NK-92 (cell line): ENCODE measurements around the gene SMARCD3.

Source experiments
- DNase-seq: peaks from one replicate; lab custom pipeline; 2025; ENCODE audit not compliant: unreplicated experiment; lab: John Stamatoyannopoulos, UW

SMARCD3 gene

DNA sequence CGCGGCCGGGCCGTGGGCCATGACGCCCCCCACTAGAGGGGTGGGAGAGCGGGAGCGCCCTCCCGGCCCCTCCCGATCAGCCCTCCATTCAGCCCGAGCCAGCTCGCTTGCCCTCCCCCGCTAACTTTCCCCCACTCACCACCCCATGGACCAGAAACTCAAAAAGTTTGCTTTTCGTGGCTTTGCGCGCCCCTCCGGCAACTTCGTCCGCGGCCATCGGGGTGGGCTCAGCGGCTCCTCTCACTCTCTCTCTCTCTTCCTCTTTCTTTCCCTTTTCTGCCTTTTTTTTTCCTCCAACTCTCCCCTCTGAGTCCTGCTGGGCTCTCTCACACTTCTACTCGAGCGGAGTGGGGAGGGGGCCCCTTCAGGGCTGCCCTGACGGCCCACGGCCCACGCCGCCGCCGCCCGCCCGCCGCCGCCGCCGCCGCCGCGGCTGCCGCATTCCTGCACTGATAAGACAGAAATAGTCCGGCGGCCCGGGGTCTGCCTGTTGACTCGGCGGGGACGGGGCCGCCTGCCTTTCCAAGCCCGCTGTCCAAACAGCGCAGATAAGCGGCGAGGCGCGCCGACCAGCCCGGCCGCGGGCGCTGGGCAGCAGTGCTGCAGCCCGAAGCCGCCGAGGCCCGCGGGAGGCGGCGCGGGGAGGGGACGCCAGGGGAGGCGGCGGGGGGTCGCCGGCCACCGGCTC is at the start of gene SMARCD3:
Gene SMARCD3 (minus strand): TSS at position 349 of the 688 bp plus-strand sequence. CDS start 132 bp downstream, at position 217.
- DNase-seq = no peak

DNA sequence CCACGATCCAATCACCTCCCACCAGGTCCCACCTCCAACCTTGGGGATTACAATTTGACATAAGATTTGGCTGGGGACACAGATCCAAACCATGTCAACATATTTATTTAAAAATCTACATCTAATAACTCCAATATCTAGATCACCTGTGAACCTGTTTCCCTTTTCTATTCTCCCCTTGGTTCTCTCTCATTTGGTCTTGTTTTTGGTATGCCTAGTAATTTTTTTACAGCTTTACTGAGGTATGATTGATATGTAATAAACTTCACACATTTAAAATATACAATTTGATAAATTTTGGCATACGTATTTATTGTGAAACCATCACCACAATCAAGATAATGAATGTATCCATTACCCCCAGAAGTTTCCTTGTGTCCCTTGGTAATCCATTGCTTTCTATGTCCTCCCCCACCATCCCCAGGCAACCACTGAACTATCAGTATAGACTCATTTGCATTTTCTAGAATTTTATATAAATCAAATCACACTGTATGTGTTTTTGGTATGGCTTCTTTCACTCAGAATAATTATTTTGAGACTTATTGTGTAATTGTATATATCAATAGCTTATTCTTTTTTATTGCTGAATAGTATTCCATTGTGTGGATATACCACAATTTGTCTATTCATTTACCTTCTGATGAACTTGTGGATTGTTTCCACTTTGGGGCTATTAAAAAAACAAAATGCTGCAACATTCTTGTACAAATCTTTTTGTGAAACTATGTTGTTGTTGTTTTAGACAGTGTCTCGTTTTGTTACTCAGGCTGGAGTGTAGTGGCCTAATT is 47.9 kb upstream of the SMARCD3 start:
- no peak for DNase-seq

DNA sequence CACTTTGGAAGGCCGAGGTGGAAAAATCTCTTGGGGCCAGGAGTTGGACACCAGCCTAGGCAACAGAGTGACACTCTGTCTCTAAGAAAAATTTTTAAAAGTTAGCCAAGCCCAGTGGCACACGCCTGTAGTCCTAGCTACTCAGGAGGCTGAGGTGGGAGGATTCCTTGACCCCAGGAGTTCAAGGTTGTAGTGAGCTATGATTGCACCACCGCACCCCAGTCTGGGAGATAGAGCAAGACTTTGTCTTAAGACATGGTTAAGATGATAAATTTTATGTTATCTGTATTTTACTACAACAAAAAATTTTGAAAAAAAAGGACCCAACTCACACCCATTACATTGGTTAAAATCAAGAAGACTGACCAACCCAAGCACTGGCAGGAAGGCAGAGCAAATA is 44.4 kb upstream of the SMARCD3 start:
- no peak for DNase-seq

DNA sequence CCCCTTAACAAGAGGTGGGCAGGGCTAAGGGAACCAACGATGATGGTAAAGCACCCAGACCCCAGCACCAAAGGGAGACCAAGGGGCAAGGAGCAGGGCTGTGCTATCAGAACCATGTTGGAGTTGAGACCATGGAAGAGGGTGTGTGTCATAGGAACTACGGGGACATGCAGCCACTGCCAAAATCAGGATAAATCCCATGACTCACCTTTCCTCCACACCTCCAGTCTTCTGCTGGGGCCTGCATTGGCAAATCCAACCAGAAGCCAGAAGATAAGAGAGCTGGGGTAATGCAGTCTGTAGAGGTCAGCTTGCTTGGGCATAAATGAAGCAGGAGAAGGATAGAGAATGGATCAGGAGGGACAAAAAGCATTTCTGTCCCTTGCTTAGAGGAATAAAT is 42.7 kb upstream of the SMARCD3 start:
- no peak for DNase-seq

DNA sequence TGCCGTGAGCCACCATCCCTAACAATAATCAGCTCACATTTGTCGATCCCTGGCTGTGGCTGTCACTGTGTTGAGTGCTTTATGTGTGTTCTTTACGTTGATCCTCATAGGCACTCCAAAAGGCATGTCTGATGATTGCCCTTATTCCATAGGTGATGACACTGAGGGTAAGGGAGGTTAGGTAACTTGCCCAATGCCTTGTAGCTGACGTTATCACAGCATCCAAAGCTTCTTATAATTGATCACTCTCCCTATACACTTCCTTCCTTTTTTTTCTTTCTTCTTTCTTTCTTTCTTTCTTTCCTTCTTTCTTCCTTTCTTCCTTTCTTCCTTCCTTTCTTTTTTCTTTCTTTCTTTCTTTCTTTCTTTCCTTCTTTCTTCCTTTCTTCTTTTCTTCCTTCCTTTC is 41.9 kb upstream of the SMARCD3 start:
- no peak for DNase-seq

DNA sequence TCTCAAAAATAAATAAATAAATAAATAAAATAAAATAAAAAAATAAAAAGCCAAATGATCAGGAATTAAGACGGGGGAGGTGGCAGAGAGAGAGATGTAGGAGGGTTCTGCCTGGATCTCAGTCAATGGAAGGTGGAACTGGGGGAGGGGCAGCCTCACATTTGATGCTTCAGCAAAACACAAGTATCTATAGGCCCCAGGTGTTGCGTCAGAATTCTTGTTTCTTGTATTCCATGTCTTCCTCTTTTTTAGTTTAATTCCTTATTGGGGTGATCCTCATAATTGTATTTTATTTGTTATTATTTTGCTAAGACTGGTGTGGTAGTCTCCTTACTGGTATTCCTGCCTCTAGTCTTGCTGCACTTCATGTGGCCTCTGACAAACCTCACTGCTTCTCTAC is 41.4 kb upstream of the SMARCD3 start:
- DNase-seq = no peak

DNA sequence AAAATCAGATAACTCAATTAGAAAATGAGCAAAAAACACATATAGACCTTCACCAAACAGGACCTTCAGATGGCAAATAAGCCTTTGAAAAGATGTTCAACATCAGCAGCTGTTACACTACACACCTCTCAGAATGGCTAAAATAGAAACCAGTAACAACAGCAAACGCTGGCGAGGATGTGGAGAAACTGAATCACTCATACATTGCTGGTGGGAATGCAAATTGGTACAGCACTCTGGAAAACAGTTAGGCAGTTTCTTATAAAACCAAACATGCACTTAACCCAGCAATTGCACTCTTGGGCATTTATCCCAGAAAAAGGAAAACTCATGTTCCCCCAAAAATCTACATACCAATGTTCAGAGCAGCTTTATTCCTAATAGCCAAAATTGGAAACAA is 37.7 kb upstream of the SMARCD3 start:
- no peak for DNase-seq

DNA sequence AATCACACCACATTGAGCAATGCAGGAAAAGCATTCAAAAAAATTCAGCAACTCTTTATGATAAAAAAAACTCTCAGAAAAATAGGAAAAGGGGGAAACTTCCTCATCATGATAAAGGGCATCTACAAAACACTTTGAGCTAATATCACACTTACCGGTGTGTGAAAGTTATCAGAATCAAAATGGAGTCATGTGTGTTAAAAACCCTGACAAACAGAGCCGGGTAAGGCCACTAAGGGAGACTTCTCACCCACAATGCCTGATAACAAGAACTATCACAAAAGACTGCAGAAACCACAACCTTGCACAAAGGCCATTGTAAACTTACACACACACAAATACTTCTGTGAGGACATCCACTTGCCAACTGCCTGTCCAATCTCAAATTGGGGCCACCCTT is 34.8 kb upstream of the SMARCD3 start:
- no peak for DNase-seq

DNA sequence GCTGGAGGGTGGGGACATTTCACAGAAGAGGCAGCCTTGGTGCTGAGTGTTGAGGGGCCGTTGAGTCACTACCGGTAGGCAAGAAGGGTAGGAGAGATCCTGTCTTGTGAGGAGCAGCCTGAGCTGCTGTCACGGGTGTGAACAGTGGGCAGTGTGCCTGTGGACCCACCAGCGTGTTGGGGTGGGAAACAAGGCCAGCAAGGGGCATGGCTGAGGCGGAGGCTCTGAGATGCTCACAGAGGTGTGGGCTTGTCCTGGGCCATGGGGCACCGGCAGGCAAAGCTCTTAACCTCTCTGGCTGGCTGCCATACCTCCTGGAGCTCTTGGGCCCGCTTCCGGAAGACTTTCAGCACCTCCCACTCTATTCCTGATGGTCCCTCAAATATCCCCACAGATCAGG is 33.6 kb upstream of the SMARCD3 start:
- no peak for DNase-seq

DNA sequence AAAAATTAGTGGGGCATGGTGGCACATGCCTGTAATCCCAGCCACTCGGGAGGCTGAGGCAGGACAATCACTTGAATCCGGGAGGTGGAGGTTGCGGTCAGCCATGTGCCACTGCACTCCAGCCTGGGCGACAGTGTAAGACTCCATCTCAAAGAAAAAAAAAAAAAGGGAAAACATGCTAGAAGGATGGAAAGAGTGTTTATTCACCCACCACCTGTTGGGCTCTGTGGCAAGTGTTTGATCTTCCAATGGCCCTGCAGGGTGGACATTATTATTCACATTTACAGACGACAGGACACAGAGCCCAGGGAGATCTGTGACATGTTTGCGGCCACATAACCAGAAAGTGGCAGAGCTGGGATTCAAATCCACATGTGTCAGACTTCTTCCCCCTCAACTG is 33.2 kb upstream of the SMARCD3 start:
- no peak for DNase-seq

DNA sequence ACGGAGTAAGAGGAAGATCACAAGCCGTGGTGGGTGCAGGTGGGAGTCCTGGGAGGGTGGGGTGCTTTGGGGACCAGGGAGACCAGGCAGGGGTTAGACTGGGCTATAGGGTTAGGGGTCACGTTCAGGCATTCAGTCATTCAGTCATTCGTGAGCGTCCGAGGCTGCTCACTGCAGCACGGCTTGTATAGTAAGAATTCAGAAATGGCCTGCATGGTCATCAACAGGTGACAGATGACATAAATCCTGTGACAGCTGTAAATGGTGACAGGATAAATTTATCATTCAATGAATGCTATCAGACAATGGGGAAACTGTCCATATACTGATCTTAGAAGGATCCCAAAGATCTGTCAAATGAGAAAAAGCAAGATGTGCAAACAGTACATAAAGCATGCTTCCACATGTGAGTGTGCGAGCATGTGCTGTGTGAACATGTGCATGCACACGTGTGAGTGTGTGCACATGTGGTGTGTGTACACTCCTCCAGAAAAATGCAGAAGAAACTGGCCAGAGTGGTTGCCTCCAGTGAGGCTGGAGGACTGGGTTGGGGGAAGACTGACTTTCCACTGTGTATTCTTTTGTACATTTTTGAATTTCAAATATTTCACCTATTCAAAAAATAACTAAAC is 32.0 kb upstream of the SMARCD3 start:
- DNase-seq = no peak

DNA sequence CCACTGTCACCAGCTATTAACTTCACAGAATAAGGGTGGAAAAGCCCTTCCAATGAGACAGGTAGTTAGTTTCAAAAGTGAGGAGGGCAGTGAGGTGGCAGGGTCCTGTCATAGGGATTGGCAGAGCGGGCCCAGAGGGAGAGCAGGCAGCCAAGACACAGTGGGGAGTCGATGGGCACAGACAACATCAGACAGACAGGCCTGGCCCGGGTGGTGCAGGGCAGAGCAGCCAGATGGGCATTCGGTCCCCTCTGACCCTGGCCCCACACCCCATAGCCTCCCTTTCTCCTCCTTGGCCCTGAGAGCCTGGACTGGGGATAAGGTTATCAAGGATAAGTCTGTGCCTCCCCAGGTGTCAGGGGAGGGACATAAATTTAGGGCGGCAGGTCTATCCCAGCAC is 31.4 kb upstream of the SMARCD3 start:
- DNase-seq = no peak

DNA sequence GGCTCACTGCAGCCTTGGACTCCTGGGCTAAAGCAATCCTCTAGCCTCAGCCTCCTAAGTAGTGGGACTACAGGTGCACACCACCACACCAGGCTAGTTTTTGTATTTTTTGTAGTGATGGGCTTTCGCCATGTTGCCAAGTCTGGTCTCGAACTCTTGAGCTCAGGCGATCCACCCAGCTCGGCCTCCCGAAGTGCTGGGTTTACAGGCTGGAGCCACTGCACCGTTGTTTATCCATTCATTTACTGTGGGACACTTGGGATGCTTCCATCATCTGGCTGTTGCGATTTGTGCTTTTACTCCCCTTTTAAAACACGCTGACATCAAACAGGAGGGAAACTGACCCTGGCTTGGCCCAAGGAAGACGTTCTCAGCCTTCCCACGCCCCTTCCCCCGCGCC is 30.5 kb upstream of the SMARCD3 start:
- DNase-seq = no peak

DNA sequence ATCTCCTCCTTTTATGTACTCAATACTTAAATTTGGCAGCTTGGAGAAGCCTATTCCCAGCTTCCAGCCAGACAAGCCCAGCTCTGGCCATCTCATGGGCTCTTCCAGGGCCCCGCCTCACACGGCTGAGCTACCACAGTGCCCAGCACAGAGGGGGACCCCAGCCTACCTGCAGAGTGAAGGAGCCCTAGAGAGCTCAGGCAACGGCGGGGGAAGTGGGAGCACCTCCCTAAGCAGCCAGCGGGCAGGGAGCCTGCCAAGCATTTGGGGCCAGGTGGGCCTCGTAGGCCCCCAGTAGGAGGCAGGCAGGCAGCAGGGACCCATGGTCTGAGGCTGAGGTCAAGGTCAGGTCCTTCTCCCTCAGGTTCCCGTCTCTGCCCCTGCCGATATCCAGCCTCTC is 29.1 kb upstream of the SMARCD3 start:
- DNase-seq = no peak

DNA sequence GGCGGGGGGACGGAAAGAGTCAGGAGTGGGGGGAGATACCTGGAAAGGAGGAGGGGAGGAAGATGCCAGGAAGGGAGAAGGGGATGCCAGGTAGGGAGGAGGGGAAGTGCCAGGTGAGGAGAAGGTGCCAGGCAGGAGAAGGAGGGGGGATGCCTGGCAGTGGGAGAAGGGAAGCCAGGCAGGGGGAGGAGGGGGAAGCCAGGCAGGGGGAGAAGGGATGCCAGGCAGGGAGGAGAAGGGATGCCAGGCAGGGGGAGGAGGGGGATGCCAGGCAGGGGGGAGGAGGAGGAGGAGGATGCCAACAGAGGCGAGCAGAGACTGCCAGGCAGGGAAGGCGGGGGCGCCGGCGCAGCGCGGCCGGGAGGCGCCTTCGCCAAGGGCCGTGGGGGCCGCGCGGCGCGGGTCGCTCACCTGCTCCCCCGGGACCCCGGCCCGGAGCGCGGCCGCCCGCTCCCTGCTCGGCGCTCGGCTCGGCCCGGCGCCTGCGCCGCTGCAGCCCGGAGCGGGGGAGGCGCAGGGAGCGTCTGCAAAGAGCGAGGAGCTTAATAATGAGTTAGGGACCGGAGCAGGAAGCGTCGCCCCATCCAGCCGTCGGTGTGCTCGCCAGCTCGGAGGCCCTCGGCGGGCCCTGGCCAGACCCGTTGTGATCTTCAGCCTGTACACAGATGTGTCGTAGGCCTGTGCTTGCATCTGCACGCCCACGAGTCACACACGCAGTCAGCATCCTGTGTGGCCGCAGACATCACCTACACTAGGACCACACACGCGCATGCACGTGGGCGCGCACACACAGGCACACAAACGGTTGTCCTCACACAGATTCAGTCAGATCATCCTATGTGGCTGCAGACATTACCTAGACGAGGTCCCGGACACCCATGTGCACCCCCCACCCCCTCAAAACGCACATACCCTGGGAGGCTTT is 28.4 kb upstream of the SMARCD3 start:
- no peak for DNase-seq

DNA sequence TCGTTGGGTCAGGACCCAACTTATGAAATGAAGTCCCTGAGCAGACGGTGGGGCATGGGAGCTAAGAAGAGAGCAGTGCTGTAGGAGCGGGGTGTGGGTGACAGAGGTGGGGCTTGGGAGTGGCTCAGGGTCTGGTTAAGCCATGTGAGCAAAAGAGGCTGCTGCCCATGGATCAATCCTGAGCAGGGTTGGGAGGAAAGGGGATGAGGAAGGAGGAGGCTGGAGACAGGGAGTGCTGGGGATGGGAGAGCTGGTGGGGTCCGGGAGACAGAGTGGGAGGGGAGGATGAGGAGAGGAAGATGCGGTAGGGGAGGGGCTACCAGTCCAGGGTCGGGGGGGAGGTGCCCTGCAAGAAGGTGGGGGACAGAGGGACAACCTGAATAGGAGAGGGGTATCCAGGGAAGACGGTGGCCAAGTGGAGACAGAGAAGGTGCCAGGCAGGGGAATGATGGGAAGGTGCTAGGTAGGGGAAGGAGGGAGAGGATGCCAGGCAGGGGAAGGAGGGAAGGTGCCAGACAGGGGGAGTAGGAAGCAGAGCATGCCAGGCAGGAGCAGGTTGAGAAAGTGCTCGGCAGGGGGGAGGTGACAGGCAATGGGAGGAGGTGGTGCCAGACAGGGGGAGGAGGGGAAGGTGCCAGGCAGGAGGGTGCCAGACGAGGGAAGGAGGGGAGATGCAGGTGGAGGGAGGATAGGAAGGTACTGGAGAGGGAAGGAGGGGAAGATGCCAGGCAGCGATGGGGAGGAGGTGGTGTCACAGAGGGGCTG is 27.5 kb upstream of the SMARCD3 start:
- DNase-seq = no peak

DNA sequence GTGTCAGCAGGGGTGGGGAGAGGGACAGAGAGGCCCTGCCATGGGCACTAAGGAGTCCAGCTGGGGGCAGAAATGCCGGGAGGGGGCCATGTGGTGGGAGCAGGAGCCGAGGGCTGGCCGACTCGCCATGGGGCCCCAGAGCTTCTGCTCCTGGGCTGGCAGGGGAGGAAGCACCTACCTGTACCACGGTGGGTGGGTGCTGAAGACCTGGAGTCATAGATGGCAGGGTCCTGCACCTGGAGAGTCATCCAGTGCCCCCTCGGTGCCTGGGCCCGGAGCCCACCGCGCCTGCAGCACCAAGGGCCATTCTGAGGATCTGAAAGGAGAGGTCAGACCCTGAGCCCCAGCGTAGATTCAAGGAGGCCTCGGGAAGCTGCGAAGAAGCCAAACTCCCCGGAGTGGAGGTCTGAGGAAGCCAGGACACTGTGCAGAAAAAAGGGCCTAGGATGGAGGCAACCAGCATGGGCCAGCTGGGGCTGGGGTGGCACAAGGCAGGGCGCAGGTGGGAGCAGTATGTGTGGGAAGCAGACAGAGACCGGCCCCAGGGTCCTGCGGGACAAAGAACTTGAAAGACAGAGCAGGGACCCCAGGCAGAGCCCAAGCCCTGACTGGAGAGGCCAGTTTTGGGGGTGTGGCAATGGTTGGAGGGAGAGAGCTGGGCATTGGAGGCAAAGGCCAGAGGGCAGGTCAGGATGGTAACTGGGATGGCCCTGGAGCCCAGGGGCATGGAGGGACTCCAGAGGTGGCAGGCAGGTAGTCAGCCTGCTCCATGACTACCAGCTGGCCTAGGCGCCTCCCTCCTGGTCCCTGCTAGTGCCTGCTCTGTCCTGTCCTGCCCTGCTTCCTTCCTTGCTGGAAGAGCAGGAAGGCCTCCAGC is 26.7 kb upstream of the SMARCD3 start:
- no peak for DNase-seq

DNA sequence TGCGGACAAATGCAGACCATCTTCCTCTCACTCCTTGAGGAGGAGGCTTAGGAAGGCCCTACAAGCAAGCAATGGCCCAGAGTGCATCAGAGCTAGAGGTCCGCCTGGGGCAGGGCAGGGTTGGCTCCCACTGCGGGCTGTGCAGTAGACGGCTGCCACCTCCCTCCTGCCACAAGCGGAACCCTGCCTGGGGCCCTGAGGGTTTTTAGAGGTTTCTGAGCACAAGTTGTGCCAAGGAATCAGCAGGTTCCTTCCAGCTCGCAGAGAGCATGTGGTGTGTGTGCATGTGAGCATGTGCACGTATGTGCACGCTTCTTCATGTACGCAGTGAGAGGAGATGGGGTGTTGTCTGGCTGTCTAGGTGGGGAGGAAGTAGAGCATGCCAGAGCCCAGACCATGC is 25.9 kb upstream of the SMARCD3 start:
- DNase-seq = no peak

DNA sequence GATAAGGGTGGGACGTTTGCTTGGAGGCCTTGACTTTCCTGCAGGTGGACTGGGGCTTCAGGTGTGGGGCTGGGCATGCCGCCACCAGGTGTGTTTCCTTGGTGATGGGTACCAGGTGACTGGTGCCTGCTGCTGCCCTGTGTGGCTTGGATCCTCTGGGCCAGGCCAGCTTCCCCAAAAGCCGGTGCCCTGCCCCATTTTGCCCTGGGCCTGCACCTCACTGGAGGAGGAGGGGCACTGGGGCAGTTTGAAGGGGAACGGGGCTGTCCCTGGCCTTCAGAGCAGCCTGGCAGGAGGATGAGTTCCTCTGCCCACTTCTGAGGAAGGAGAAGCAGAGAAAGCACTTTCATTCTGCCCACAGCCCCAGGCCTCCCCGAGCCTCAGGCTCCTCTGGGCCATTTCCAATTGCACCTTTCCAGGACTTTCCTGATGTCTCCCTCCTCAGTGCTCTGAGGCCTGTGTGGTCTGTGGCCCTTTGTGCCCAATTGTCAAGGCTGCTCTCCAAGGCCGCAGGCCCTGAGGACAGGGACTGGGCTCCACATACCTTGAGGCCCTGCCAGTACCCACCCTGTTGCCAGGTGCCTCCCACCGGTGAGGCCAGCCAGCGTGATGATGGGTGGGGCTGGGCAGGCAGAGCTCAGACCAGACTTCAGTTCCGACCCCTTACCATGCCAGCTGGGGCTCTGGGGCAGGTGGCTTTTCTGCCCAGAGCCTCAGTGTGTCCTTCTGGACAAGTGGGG is 25.3 kb upstream of the SMARCD3 start:
- DNase-seq = no peak
